H1 (cell line): Measurements from ENCODE around the gene SLC12A7. TPM values are rescaled to one million over a fixed set of nuclear protein-coding genes. Genes with fewer than 3 reads are reported as not detected.

Experiments
- KDM4A ChIP-seq: IDR thresholded peaks from one replicate; pipeline ENCODE4 v1.7.1; 2012; ENCODE audit warnings: low read depth, mild to moderate bottlenecking, moderate library complexity, low read length, inconsistent platforms; ENCODE audit not compliant: severe bottlenecking
- RAD21 ChIP-seq, 2 experiments: IDR thresholded peaks in 1 of 2; conservative IDR thresholded peaks in 1 of 2; 2 replicates each; pipeline ENCODE4 v1.6.1; 2011; ENCODE audit warnings: low read depth in 2 of 2, low read length in 2 of 2, improper control_type of control experiment in 1 of 2, inconsistent platforms in 1 of 2, mild to moderate bottlenecking in 1 of 2, moderate library complexity in 1 of 2
- TCF12 ChIP-seq: IDR thresholded peaks from 2 replicates; pipeline ENCODE4 v1.6.1; 2011; ENCODE audit warnings: low read depth, mild to moderate bottlenecking, low read length
- ZNF274 ChIP-seq: IDR thresholded peaks from 2 replicates; pipeline ENCODE4 v1.7.0; 2012; ENCODE audit warnings: low read length, borderline replicate concordance; ENCODE audit errors: extremely low read depth
- polyA plus RNA-seq, 7 experiments: library from polyadenylated mRNA; depleted of rRNA in 3 of 7; stranded (reverse) in 5 of 7; unstranded in 2 of 7; fragments of >200 nt in 5 of 7; fragments of 200-250 nt in 2 of 7; gene quantifications; 1 replicate in 5 of 7; 2 replicates in 1 of 7; 4 replicates in 1 of 7; pipeline versions ENCODE4 v1.2.1 to v1.2.3, GENCODE V29; 2011 to 2013; ENCODE audit warnings: missing spikeins in 2 of 7, mixed read lengths in 2 of 7
- total RNA-seq: library from RNA; stranded (reverse); fragmentation: NEBNext Ultra II Directional; extraction: Animal tissue kit (Norgen Biotek cat#: 25700); gene quantifications from 2 replicates; pipeline ENCODE4 v1.2.1, GENCODE V29; 2021
- TF ChIP-seq, protein P1 (sequence below): IDR thresholded peaks from 2 replicates; pipeline ENCODE4 v1.6.1; 2012; ENCODE audit warnings: inconsistent platforms

SLC12A7 gene
- total and polyA plus RNA-seq, 2 of the 8 experiments (the other 6 are each of a cell fraction or from before 2014, with no cell fraction given), result 23.5 to 39.7 TPM

- TF ChIP-seq KDM4A (no peak), ZNF274 (no peak), TCF12 (no peak), RAD21 (IDR thresholded peaks at IDR 0.05 in 1 of 2, conservative IDR thresholded peaks at IDR 0.05 in 1 of 2; ENCODE audit: low read depth in 2 of 2, low read length in 2 of 2) (no peak)
- TF ChIP-seq, protein P1, sequence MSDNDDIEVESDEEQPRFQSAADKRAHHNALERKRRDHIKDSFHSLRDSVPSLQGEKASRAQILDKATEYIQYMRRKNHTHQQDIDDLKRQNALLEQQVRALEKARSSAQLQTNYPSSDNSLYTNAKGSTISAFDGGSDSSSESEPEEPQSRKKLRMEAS, result no peak
These were observed 93.3 kb downstream of the SLC12A7 start (continued) for GRCh38 chr5:1018596-1018995.
